Left lung (tissue), 10 donors: ENCODE results near the gene F9. TPM values are rescaled to one million over a fixed set of nuclear protein-coding genes. Genes with fewer than 3 reads are reported as not detected.
"Not testable (repeated sequence)": the region's sequence is repeated elsewhere in the genome, so short reads cannot be mapped to it uniquely, and the experiment has no call there.

Source experiments
- ATAC-seq: fragments of 200-7000 bp; cut with Tn5 transposase; one replicate; pipeline ENCODE4 v1.9.1; 2020; ENCODE audit warnings: moderate library complexity
- DNase-seq, 4 donors: peaks; one replicate each; pipeline ENCODE4 v3.0.0-alpha.2; 2013 to 2020
- H3K27ac ChIP-seq, 2 donors: fragments of 200-600 bp; sonication (generic) in 1 of 2; one replicate each; pipeline versions ENCODE4 v1.5.0 to v1.8.0; 2020 to 2021
- H3K27me3 ChIP-seq, 2 donors: fragments of 200-600 bp; sonication (generic) in 1 of 2; one replicate each; pipeline versions ENCODE4 v1.5.0 to v1.8.0; 2020 to 2021
- H3K36me3 ChIP-seq, 2 donors: fragments of 200-600 bp; sonication (generic) in 1 of 2; one replicate each; pipeline versions ENCODE4 v1.5.0 to v1.8.0; 2020 to 2021
- H3K4me1 ChIP-seq, 2 donors: fragments of 200-600 bp; one replicate each; pipeline ENCODE4 v1.8.0; 2021
- H3K4me3 ChIP-seq, 2 donors: fragments of 200-600 bp; sonication (generic) in 1 of 2; one replicate each; pipeline versions ENCODE4 v1.5.0 to v1.8.0; 2020 to 2021; ENCODE audit warnings: mild to moderate bottlenecking in 1 of 2
- H3K9me3 ChIP-seq, 2 donors: fragments of 200-600 bp; sonication (generic) in 1 of 2; one replicate each; pipeline versions ENCODE4 v1.5.0 to v1.8.0; 2020 to 2021
- intact Hi-C, 2 donors: fragments of 100-400 bp; cut with DNase I; formaldehyde crosslinking; loops; one replicate each; pipeline versions ENCODE4 v1.11.2 to v1.14.2; 2022
- polyA plus RNA-seq, 6 donors: library from polyadenylated mRNA; unstranded; fragments of 120-200 nt; gene quantifications; one replicate each; pipeline ENCODE4 v1.2.1, GENCODE V29; 2013; ENCODE audit not compliant: insufficient read length in 6 of 6
- total RNA-seq, 2 donors: library from RNA; stranded (reverse); fragmentation: NEBNext Ultra II Directional; extraction: Animal tissue kit (Norgen Biotek cat#: 25700); gene quantifications; one replicate each; pipeline ENCODE4 v1.2.1, GENCODE V29; 2021
- TF ChIP-seq, protein P1 (sequence below), 2 donors: fragments of 200-600 bp; sonication (generic) in 1 of 2; IDR thresholded peaks; one replicate each; pipeline versions ENCODE4 v1.5.0 to v1.8.0; 2021; ENCODE audit warnings: antibody characterized with exemption in 2 of 2
- donor health status: DM: no; HTN: yes; CAD: no.
- donor health status: DM: no; HTN: no; CAD: no.

Gene F9
- total and polyA plus RNA-seq, 8 donors: not detected

DNA sequence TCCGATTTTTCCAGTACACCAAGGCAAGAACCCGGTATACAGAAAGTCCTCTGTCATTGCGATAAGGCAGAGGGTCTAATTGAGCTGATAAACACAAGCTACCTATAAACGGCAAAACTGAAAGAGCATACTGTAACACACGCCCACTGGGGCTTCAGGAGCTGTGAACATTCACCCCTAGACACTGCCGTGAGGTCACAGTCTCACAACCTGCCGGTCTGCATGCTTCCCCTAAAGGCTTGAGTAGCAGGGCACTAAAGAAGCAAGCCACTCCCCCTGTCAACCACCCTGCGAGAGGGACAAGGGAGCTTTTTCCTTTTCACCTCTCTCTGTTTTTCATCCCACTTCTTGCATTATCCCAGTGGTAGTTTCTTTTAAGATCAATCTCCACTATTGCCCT is 22.4 kb upstream of the F9 start:
- H3K36me3 ChIP-seq: no peaks in the 10 kb centered on the region
- no peak for DNase-seq
- intact Hi-C loops: no loop called here
- no peak overlapping the region for H3K4me3 ChIP-seq
- no peak overlapping the region for H3K27ac ChIP-seq
- ATAC-seq: no peak
- H3K4me1 ChIP-seq: no peaks in the 10 kb centered on the region
- TF ChIP-seq, protein P1, sequence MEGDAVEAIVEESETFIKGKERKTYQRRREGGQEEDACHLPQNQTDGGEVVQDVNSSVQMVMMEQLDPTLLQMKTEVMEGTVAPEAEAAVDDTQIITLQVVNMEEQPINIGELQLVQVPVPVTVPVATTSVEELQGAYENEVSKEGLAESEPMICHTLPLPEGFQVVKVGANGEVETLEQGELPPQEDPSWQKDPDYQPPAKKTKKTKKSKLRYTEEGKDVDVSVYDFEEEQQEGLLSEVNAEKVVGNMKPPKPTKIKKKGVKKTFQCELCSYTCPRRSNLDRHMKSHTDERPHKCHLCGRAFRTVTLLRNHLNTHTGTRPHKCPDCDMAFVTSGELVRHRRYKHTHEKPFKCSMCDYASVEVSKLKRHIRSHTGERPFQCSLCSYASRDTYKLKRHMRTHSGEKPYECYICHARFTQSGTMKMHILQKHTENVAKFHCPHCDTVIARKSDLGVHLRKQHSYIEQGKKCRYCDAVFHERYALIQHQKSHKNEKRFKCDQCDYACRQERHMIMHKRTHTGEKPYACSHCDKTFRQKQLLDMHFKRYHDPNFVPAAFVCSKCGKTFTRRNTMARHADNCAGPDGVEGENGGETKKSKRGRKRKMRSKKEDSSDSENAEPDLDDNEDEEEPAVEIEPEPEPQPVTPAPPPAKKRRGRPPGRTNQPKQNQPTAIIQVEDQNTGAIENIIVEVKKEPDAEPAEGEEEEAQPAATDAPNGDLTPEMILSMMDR (IDR thresholded peaks at IDR 0.05): no peak
- no peaks in the 10 kb centered on the region for H3K9me3 ChIP-seq
- H3K27me3 ChIP-seq: no peaks in the 10 kb centered on the region

DNA sequence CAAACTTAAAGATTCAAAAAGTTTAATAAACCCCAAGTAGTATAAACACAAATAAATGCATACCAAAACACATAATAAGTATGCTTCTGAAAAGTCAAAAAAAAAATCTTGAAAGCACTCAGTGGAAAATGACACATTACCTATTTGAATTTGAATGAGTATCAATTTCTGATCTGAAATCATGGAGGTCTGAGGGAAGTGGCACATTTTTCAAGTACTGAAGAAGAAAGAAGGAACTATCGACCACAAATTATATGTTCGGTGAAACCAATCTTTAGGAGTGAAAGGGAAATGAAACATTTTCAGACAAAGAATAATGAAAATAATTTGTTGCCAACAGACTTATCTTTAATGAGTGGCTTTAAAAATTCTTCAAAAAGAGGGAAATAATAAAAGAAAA is 12.1 kb upstream of the F9 start:
- TF ChIP-seq, protein P1 (IDR thresholded peaks at IDR 0.05): no peak
- Histone ChIP-seq H3K36me3 (no peaks in the 10 kb centered on the region), H3K4me3 (no peak overlapping the region), H3K4me1 (no peaks in the 10 kb centered on the region), H3K27ac (no peak overlapping the region), H3K27me3 (no peaks in the 10 kb centered on the region), H3K9me3 (no peaks in the 10 kb centered on the region)
- intact Hi-C loops: no loop called here
- DNase-seq (no peak), ATAC-seq (no peak)

DNA sequence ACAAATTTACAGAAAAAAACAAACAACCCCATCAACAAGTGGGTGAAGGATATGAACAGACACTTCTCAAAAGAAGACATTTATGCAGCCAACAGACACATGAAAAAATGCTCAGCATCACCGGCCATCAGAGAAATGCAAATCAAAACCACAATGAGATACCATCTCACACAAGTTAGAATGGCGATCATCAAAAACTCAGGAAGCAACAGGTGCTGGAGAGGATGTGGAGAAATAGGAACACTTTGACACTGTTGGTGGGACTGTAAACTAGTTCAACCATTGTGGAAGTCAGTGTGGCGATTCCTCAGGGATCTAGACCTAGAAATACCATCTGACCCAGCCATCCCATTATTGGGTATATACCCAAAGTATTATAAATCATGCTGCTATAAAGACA is 1.7 kb upstream of the F9 start:
- H3K27ac ChIP-seq: not testable (repeated sequence)

DNA sequence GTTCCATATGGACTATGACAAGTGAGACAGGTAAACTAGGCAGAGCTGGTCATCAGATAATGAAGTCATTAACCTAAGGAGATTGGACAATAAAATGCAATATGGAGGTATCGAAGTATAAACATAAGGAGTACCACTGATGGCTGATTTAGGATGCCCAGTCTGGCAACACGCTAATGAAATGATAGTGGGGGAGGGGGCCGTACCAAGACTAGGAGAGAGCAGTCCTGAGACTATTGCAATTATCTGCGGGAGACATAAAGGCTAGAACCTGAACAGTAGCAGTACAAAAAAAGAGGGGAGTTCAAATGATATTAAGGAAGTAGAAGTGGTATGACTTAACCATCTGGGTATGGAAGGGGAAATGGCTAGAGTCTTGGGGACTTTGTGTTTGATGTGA is 2.3 kb downstream of the F9 start:
- Histone ChIP-seq H3K4me1 (no peaks in the 10 kb centered on the region), H3K27me3 (no peaks in the 10 kb centered on the region), H3K36me3 (no peaks in the 10 kb centered on the region), H3K4me3 (no peak overlapping the region), H3K9me3 (no peaks in the 10 kb centered on the region), H3K27ac (no peak overlapping the region)
- intact Hi-C loops: no loop called here
- ATAC-seq: no peak
- TF ChIP-seq, protein P1 (IDR thresholded peaks at IDR 0.05): no peak
- no peak for DNase-seq

More for the DNA sequence above, 1.7 kb upstream of the F9 start:
- H3K36me3 ChIP-seq, DNase-seq, H3K4me3 ChIP-seq, ATAC-seq, intact Hi-C loops, H3K27me3 ChIP-seq, H3K4me1 ChIP-seq, H3K9me3 ChIP-seq: not testable (repeated sequence)

DNA sequence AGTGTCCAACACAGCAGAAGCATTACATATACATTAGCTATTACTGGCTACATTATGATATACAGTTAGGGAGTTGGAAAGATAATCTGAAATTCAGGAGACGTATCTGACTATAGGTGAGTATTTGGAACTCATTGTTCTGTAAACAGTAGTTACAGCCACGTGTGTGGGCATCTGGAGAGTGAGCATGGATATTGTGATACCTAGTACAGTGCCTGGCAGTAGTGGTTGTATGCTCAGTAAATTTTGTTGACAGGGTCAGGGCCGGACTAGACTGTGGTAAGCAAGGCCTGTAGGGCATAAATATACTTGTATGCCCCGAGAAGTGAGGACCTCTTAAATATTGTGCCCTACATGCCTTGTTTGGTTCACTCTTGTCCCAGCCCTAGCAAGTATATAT is 2.9 kb downstream of the F9 start:
- Histone ChIP-seq H3K4me3 (no peak overlapping the region), H3K36me3 (no peaks in the 10 kb centered on the region), H3K4me1 (no peaks in the 10 kb centered on the region), H3K27me3 (no peaks in the 10 kb centered on the region), H3K27ac (no peak overlapping the region), H3K9me3 (no peaks in the 10 kb centered on the region)
- DNase-seq (no peak), ATAC-seq (no peak)
- intact Hi-C loops: no loop called here
- TF ChIP-seq, protein P1 (IDR thresholded peaks at IDR 0.05): no peak
